ENCODE results near the gene RTF2.

RTF2 gene

DNA sequence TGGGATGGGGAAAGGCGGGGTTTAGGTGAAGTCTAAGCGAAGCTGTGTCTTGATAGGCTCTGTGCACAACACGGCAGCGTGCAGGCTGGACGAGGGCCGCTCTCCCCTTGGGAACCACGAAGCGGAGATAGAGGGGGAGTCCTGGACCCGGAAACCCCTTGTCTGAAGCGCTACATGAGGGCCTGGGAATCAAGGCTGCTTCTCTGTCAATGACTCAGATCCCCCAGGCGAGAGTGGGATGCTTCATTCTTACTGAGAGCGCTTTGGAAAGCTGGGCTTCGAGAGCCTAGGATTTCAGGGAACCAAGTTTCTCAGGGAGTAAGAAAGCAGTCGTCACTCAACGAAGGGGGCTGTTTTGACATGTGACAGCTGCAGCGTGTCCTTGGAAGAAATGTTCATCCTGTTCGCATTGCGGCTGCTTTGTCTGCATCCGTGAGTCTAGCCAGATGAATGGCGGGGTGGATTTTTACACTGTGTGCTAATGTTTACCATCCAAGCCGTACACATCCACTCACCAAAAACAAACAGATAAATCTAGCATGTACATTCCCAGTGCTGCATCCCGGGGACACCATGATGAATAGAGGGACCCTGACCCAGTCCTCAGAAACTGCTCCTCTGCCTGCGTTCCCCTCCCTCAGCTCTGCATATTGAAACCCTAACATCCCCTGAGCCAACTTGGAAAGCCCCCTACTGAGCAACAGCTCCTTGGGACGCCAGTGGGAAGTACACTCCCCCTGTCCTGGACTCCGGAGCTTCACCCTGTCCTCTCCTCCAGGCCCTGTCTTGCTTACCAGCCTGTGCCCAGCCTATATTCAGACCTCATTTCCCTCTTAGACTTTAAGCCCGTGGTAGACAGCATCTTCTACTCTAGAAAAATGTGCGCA lies 24.5 kb upstream of the RTF2 start:
- TF ChIP-seq, protein P1, sequence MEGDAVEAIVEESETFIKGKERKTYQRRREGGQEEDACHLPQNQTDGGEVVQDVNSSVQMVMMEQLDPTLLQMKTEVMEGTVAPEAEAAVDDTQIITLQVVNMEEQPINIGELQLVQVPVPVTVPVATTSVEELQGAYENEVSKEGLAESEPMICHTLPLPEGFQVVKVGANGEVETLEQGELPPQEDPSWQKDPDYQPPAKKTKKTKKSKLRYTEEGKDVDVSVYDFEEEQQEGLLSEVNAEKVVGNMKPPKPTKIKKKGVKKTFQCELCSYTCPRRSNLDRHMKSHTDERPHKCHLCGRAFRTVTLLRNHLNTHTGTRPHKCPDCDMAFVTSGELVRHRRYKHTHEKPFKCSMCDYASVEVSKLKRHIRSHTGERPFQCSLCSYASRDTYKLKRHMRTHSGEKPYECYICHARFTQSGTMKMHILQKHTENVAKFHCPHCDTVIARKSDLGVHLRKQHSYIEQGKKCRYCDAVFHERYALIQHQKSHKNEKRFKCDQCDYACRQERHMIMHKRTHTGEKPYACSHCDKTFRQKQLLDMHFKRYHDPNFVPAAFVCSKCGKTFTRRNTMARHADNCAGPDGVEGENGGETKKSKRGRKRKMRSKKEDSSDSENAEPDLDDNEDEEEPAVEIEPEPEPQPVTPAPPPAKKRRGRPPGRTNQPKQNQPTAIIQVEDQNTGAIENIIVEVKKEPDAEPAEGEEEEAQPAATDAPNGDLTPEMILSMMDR (IDR thresholded peaks at IDR 0.05; ENCODE audit: control insufficient read depth, extremely low read depth, insufficient read depth) = no peak
- no peak overlapping the region for H3K4me3 ChIP-seq (ENCODE audit: low read depth, low read length)
- no peak for DNase-seq (ENCODE audit: low read depth)

DNA sequence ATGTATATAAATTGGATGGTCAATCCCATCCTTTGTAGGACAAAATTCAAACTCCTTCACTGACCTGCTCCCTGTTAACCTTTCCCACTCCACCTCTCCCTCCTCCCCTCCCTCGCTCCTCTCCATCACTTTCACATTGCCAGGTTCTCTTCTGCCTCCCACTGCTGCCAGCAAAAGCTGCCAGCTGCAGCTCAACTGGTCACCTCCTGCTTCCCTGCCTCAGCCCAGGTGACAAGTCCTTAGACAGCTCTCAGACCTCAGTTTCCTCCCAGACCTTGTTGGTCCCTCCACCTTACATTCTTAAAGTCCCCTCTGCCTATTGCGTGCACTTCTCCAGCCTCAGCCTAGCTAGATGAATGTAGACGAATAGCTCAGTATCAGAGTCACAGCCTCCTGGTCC lies 23.3 kb upstream of the RTF2 start:
- H3K4me3 ChIP-seq (ENCODE audit: low read depth, low read length) = no peak overlapping the region
- TF ChIP-seq, protein P1 (IDR thresholded peaks at IDR 0.05; ENCODE audit: control insufficient read depth, extremely low read depth, insufficient read depth) = no peak
- DNase-seq (ENCODE audit: low read depth) = no peak

DNA sequence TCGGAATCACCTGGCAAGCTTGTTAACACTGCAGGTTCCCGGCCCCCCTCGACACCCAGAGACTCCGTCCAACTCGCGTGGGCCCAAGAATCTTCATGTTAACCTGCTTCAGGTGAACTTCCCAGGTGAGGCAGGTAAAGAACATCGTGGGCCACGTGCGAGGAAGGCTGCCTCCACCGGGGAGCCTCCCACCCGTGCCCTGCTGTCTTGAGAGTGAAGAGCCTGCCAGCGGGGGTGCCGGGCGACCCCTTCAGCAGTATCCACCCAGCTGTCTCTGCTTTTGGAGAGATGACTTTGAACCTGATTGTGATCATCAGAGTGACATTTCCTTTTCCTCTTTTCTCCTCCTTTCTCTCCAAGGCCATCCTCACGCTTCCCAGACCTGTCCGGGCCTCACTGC lies 22.9 kb upstream of the RTF2 start:
- no peak overlapping the region for H3K4me3 ChIP-seq (ENCODE audit: low read depth, low read length)
- TF ChIP-seq, protein P1 (IDR thresholded peaks at IDR 0.05; ENCODE audit: control insufficient read depth, extremely low read depth, insufficient read depth) = no peak
- DNase-seq (ENCODE audit: low read depth) = no peak

DNA sequence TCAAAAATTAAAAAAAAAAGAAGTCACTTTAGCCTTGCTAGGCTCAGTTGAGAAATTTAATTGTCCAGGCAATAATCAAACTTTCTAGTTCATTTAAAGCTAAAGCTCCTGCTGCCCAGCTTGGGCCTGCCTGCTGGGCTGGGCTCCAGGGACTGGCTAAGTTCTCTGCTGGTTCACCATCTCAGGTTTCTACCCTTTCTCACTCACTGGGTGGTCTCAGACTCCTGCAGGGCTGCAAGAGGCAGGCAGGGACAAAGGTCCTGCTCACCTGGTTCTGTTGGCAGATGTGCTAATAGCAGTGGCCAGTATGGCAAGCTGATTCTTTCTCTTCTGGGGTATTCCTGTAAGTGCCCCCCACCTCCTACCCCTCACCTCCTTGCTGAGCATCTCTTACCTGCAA lies 21.2 kb upstream of the RTF2 start:
- DNase-seq (ENCODE audit: low read depth) = no peak
- TF ChIP-seq, protein P1 (IDR thresholded peaks at IDR 0.05; ENCODE audit: control insufficient read depth, extremely low read depth, insufficient read depth) = no peak
- no peak overlapping the region for H3K4me3 ChIP-seq (ENCODE audit: low read depth, low read length)

DNA sequence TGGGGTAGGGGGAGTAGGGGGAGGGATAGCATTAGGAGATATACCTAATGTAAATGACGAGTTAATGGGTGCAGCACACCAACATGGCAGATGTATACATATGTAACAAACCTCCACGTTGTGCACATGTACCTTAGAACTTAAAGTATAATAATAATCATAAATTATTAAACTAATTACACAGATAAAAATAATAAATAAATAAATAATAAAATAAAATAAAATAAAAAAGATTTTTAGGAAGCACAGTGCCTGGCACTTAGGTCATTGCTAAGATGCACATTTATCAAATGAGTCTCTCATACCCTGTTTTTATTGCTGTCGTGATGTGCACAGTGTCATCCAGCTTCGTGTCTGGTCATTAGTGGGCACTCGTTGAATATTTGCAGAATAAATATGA lies 19.0 kb upstream of the RTF2 start:
- DNase-seq (ENCODE audit: low read depth) = no peak
- no peak overlapping the region for H3K4me3 ChIP-seq (ENCODE audit: low read depth, low read length)
- TF ChIP-seq, protein P1 (IDR thresholded peaks at IDR 0.05; ENCODE audit: control insufficient read depth, extremely low read depth, insufficient read depth) = no peak

DNA sequence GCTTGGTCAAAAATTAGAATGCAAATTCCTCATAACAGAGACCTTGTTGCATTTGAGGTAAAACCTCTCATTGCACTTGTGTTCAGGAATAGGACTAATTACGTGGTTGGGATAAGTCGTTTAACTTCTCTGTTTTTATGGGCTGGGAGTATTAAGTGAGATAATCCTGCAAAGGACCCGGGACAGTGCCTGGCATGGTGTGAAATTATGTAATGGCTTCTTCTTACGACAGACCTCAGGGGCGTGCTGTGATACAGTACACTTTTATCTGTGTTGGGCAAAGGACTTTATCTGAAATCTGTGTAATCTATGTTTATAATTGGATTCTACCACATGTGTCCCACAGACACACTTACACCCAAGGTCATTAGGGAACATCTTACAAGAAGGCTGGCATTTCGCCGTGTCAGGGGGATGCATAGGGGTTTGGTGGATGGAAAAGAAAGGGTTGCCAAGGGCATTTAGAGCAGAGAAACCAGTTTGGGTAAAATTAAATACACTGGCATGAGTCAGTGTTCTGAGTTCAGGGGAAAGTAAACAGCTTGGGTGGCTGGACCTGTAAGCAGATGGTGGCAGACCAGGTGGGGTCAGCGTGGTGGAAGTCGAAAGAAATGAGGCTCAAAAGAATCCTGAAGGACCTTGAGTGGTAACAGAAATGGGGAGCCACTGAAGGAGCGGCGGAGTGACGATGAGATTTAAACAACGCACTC lies 17.2 kb upstream of the RTF2 start:
- TF ChIP-seq, protein P1 (IDR thresholded peaks at IDR 0.05; ENCODE audit: control insufficient read depth, extremely low read depth, insufficient read depth) = no peak
- no peak overlapping the region for H3K4me3 ChIP-seq (ENCODE audit: low read depth, low read length)
- no peak for DNase-seq (ENCODE audit: low read depth)
